ENCODE measurements around the gene PPP3R1.

DNA sequence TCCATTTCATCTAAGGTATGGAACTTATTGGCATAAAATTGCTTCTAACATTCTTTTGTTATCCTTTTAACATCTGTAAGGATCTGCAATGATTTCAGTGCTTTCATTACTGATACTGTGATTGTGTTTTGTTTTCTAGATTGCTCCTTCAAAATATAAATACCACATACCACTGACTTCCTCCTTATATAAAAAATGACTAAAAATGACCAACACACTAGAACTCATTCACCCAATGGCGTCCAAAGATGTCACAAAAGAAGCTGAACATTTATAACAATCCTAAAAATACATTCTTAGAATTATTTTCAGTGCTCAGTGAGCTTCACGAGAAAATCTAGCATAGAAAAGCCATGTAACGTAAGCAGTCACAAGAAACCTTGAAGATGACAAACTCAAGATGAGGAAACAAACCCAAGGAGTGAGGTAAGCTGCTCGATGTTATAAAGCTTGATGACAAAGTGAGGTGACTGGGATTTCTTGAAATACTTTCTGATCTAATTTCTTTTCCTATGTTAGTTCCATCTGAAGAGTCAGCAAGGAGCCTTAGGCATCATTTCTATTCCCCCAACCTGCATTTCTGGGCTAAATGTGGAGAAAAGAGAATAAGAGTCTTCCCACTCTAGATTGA, 52.1 kb downstream of the PPP3R1 start:
- no peak for TF ChIP-seq POLR2AphosphoS5 (IDR thresholded peaks at IDR 0.05)
- TF ChIP-seq, protein P1, sequence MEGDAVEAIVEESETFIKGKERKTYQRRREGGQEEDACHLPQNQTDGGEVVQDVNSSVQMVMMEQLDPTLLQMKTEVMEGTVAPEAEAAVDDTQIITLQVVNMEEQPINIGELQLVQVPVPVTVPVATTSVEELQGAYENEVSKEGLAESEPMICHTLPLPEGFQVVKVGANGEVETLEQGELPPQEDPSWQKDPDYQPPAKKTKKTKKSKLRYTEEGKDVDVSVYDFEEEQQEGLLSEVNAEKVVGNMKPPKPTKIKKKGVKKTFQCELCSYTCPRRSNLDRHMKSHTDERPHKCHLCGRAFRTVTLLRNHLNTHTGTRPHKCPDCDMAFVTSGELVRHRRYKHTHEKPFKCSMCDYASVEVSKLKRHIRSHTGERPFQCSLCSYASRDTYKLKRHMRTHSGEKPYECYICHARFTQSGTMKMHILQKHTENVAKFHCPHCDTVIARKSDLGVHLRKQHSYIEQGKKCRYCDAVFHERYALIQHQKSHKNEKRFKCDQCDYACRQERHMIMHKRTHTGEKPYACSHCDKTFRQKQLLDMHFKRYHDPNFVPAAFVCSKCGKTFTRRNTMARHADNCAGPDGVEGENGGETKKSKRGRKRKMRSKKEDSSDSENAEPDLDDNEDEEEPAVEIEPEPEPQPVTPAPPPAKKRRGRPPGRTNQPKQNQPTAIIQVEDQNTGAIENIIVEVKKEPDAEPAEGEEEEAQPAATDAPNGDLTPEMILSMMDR (IDR thresholded peaks at IDR 0.05) = no peak
- TF ChIP-seq POLR2A (IDR thresholded peaks at IDR 0.05) = no peak
